ACHN (cell line): ENCODE data around the gene WNT3.
"Not testable (repeated sequence)": the region's sequence is repeated elsewhere in the genome, so short reads cannot be mapped to it uniquely, and the experiment has no call there.

ENCODE experiments used
- DNase-seq: peaks from one replicate; pipeline ENCODE4 v3.0.0-alpha.2; 2015
- in situ Hi-C: cut with HindIII; loops from 2 replicates; pipeline ENCODE4 v1.10.0; 2017; ENCODE audit warnings: low sequenced_read_pairs, low pct_ligation_motif_present, low pct_unique_long_range_greater_than_20kb

Gene WNT3

GRCh38 chr17:46773676-46774075, 44.8 kb downstream of the WNT3 start:
- DNase-seq = no peak
- in situ Hi-C loops = no loop called here

GRCh38 chr17:46773221-46773605, 45.3 kb downstream of the WNT3 start:
- no peak for DNase-seq
- in situ Hi-C loops = no loop called here

GRCh38 chr17:46772475-46773220, 45.8 kb downstream of the WNT3 start:
- in situ Hi-C loops = no loop called here
- no peak for DNase-seq

- peak; percentile 66 for DNase-seq
- in situ Hi-C loops = no loop called here
Measured at GRCh38 chr17:46771561-46772474, 46.7 kb downstream of the WNT3 start.

- peak; percentile 65 for DNase-seq
- in situ Hi-C loops = no loop called here
Measured at GRCh38 chr17:46770818-46771560, 47.5 kb downstream of the WNT3 start.

GRCh38 chr17:46770439-46770817, 48.1 kb downstream of the WNT3 start:
- DNase-seq = no peak
- in situ Hi-C loops = no loop called here

- in situ Hi-C loops = no loop called here
- DNase-seq = no peak
Measured at GRCh38 chr17:46769531-46770438, 48.7 kb downstream of the WNT3 start.

GRCh38 chr17:46768896-46769295, 49.6 kb downstream of the WNT3 start:
- DNase-seq, in situ Hi-C loops: not testable (repeated sequence)

GRCh38 chr17:46768540-46768870, 50.0 kb downstream of the WNT3 start:
- in situ Hi-C loops = no loop called here
- DNase-seq = no peak

GRCh38 chr17:46766493-46767491, 51.7 kb downstream of the WNT3 start:
- in situ Hi-C loops = no loop called here
- DNase-seq = no peak

- in situ Hi-C loops = no loop called here
- DNase-seq = no peak
Measured at GRCh38 chr17:46765453-46765852, 53.0 kb downstream of the WNT3 start.

- DNase-seq = no peak
- in situ Hi-C loops = no loop called here
Measured at GRCh38 chr17:46764709-46765401, 53.6 kb downstream of the WNT3 start.

- DNase-seq = no peak
Measured at GRCh38 chr17:46764000-46764708, 54.3 kb downstream of the WNT3 start.

GRCh38 chr17:46763416-46763815, 55.1 kb downstream of the WNT3 start:
- no peak for DNase-seq
- in situ Hi-C loops = no loop called here

More at GRCh38 chr17:46764000-46764708, 54.3 kb downstream of the WNT3 start:
- in situ Hi-C loops = no loop called here

- DNase-seq = no peak
- in situ Hi-C loops = no loop called here
Measured at GRCh38 chr17:46759141-46759540, 59.4 kb downstream of the WNT3 start.

GRCh38 chr17:46758614-46759013, 59.9 kb downstream of the WNT3 start:
- no peak for DNase-seq
- in situ Hi-C loops = no loop called here
